ENCODE results near the gene IL11.

Gene IL11

DNA sequence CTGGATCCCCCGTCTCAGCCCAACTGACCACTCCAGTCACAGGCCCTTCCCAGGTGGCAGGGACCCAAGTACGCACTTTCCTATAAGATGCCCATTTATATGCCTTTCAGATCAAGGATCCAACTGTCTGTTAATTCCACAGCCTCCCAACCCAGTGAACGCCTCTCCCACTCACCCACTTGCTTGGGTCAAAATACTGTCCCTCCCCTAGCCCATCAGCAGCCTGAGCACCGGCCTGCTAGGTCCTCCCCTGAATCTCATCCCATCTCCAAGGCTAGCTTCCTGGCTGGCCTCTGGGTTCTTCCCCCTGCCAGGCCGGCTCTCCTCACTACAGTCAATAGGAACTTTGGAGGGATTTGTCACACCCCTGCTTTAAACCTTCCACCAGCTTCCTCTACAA is 35.4 kb upstream of the IL11 start:
- TF ChIP-seq TEAD4 (IDR thresholded peaks at IDR 0.05) (no peak), CEBPB (IDR thresholded peaks at IDR 0.05) (no peak), RAD21 (IDR thresholded peaks at IDR 0.05; ENCODE audit: low read depth) (no peak), YY1 (IDR thresholded peaks at IDR 0.05; ENCODE audit: low read depth) (no peak)

GRCh38 chr19:55402509-55402908 is 32.2 kb upstream of the IL11 start:
- TF ChIP-seq, protein P1, sequence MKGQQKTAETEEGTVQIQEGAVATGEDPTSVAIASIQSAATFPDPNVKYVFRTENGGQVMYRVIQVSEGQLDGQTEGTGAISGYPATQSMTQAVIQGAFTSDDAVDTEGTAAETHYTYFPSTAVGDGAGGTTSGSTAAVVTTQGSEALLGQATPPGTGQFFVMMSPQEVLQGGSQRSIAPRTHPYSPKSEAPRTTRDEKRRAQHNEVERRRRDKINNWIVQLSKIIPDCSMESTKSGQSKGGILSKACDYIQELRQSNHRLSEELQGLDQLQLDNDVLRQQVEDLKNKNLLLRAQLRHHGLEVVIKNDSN (IDR thresholded peaks at IDR 0.05), result no peak
- TF ChIP-seq CREB1 (IDR thresholded peaks at IDR 0.05; ENCODE audit: low read depth), result no peak
- no peak for TF ChIP-seq RAD21 (IDR thresholded peaks at IDR 0.05; ENCODE audit: low read depth)
- TF ChIP-seq TEAD4 (IDR thresholded peaks at IDR 0.05), result no peak
- no peak for TF ChIP-seq TCF12 (IDR thresholded peaks at IDR 0.05; ENCODE audit: low read depth)
- no peak for TF ChIP-seq ZBTB7A (IDR thresholded peaks at IDR 0.05; ENCODE audit: low read depth)
- TF ChIP-seq, protein P2, sequence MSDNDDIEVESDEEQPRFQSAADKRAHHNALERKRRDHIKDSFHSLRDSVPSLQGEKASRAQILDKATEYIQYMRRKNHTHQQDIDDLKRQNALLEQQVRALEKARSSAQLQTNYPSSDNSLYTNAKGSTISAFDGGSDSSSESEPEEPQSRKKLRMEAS (IDR thresholded peaks at IDR 0.05), result no peak
- no peak for TF ChIP-seq TAF1 (IDR thresholded peaks at IDR 0.05; ENCODE audit: low read depth)
- TF ChIP-seq EP300 (IDR thresholded peaks at IDR 0.05; ENCODE audit: borderline replicate concordance), result no peak
- TF ChIP-seq, protein P3, sequence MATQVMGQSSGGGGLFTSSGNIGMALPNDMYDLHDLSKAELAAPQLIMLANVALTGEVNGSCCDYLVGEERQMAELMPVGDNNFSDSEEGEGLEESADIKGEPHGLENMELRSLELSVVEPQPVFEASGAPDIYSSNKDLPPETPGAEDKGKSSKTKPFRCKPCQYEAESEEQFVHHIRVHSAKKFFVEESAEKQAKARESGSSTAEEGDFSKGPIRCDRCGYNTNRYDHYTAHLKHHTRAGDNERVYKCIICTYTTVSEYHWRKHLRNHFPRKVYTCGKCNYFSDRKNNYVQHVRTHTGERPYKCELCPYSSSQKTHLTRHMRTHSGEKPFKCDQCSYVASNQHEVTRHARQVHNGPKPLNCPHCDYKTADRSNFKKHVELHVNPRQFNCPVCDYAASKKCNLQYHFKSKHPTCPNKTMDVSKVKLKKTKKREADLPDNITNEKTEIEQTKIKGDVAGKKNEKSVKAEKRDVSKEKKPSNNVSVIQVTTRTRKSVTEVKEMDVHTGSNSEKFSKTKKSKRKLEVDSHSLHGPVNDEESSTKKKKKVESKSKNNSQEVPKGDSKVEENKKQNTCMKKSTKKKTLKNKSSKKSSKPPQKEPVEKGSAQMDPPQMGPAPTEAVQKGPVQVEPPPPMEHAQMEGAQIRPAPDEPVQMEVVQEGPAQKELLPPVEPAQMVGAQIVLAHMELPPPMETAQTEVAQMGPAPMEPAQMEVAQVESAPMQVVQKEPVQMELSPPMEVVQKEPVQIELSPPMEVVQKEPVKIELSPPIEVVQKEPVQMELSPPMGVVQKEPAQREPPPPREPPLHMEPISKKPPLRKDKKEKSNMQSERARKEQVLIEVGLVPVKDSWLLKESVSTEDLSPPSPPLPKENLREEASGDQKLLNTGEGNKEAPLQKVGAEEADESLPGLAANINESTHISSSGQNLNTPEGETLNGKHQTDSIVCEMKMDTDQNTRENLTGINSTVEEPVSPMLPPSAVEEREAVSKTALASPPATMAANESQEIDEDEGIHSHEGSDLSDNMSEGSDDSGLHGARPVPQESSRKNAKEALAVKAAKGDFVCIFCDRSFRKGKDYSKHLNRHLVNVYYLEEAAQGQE (IDR thresholded peaks at IDR 0.05; ENCODE audit: low read depth), result no peak
- no peak for TF ChIP-seq NFIC (IDR thresholded peaks at IDR 0.05)
- no peak for TF ChIP-seq EGR1 (IDR thresholded peaks at IDR 0.05)

DNA sequence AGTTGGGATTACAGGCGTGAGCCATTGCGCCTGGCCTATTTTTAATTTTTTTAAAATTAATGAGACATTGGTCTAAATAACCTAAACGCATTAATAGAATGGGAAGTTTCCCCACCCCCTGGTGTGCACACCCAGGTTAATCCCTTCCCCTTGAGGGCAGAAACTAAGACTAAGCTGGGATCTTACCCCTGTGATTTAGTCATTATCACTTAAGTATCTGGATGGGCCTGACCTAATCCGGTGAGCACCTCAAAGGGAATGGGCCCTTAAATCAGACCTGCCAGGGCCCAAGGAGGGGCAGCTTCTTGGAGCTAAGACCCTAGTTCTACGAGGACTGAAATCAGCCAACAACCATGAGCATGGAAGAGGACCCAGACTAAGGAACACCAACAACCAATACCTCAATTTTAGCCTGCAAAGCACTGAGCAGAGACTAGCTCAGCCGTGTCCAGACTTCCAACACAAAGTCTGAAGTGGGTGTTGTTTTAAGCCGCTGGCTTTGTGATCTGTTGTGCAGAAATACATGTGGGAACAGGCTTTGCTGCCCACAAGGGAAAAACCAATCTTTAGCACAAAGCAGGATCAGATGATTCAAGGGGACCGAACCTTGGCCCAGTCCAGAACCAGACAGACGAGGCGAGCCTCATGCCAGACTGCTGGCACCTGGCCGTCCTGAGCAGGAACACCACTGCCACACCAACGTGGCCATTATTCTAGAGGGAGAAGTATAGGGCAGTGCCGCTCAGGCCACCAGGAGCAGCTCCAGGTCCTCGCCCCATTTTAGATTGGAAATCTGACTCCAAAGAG is 30.2 kb upstream of the IL11 start:
- TF ChIP-seq CREB1 (IDR thresholded peaks at IDR 0.05; ENCODE audit: low read depth) (no peak), TAF1 (IDR thresholded peaks at IDR 0.05; ENCODE audit: low read depth) (no peak)
- TF ChIP-seq, protein P3 (IDR thresholded peaks at IDR 0.05; ENCODE audit: low read depth), result no peak
- TF ChIP-seq, protein P2 (IDR thresholded peaks at IDR 0.05), result no peak

DNA sequence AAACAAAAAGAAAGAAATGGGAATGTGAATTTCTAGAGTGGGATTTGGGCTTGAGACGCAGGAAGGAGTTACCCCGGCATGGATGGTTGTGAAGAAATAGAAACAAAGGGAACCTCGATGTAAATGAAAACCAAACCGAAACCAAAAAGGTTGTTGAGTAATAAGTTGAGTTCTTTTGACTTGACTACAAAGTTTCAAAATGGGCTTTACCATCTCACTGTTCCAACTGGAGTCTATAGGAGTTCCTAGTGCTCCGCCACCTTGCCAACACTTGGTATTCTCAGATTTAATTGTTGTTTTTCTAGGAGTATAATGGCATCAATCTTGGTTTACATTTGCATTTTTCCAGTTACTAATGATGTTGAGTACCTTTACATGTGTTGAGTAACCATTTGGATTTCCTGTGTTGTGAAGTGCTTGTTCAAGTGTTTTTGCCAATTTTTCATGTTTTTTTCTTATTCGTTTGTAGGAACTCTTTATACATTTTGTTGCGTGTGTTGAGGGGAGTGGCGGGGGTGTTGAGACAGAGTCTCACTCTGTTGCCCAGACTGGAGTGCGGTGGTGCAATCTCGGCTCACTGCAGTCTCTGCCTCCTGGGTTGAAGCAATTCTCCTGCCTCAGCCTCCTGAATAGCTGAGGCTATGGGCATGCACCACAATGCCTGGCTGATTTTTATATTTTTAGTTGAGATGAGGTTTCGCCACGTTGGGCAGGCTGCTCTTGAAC is 28.1 kb upstream of the IL11 start:
- TF ChIP-seq, protein P2 (IDR thresholded peaks at IDR 0.05), result no peak
- TF ChIP-seq TCF12 (IDR thresholded peaks at IDR 0.05; ENCODE audit: low read depth) (no peak), CEBPB (IDR thresholded peaks at IDR 0.05) (no peak), FOXM1 (IDR thresholded peaks at IDR 0.05; ENCODE audit: borderline replicate concordance, low read depth) (no peak), EP300 (IDR thresholded peaks at IDR 0.05; ENCODE audit: borderline replicate concordance) (no peak), NFIC (IDR thresholded peaks at IDR 0.05) (no peak), YY1 (IDR thresholded peaks at IDR 0.05; ENCODE audit: low read depth) (no peak), CREB1 (IDR thresholded peaks at IDR 0.05; ENCODE audit: low read depth) (no peak), ZBTB7A (IDR thresholded peaks at IDR 0.05; ENCODE audit: low read depth) (no peak)
- TF ChIP-seq, protein P3 (IDR thresholded peaks at IDR 0.05; ENCODE audit: low read depth), result no peak
- TF ChIP-seq, protein P1 (IDR thresholded peaks at IDR 0.05), result no peak

Measured in Ishikawa (cell line).